Panc1 (cell line): ENCODE data around the gene HK2. TPM values are rescaled to one million over a fixed set of nuclear protein-coding genes. Genes with fewer than 3 reads are reported as not detected.
A peak's percentile ranks its signal among the peaks of the same experiment; 100 is the strongest.

Experiments
- ATAC-seq: fragments of 200-7000 bp; cut with Tn5 transposase; 2 replicates; pipeline ENCODE4 v1.9.1; 2020; ENCODE audit warnings: mild to moderate bottlenecking, moderate library complexity
- BruUV-seq: library from RNA; stranded (reverse); fragments of 400-500 nt; replicated peaks from 2 replicates; lab custom pipeline; 2021; lab: Mats Ljungman, UMichigan
- CTCF ChIA-PET: fragments of 300-600 bp; sonication (Branson Sonifier 250); formaldehyde crosslinking; loops from one replicate; lab custom pipeline; 2022; ENCODE audit warnings: antibody characterized with exemption; lab: Charles Lee
- POLR2A ChIA-PET: fragments of 300-600 bp; sonication (Branson Sonifier 250); formaldehyde crosslinking; loops from one replicate; lab custom pipeline; 2022; ENCODE audit warnings: antibody characterized with exemption; lab: Charles Lee
- DNase-seq: peaks from one replicate; pipeline ENCODE4 v3.0.0-alpha.2; 2010; ENCODE audit warnings: low read depth, low spot score
- H3K27ac ChIP-seq: 2 replicates; pipeline ENCODE4 v1.5.1; 2011; ENCODE audit warnings: mild to moderate bottlenecking, low read length, inconsistent platforms
- H3K27me3 ChIP-seq: fragments of 200-500 bp; sonication (Bioruptor generic); 2 replicates; pipeline ENCODE4 v1.6.0; 2014; ENCODE audit warnings: low read length, inconsistent platforms; ENCODE audit not compliant: control insufficient read depth, insufficient read depth
- H3K36me3 ChIP-seq: fragments of 200-500 bp; sonication (Bioruptor generic); 2 replicates; pipeline ENCODE4 v1.5.1; 2014; ENCODE audit warnings: inconsistent platforms, mild to moderate bottlenecking, low read length, moderate library complexity; ENCODE audit not compliant: control insufficient read depth, insufficient read depth
- H3K4me1 ChIP-seq: 2 replicates; pipeline ENCODE4 v1.5.1; 2011; ENCODE audit warnings: inconsistent platforms, mild to moderate bottlenecking, low read length, moderate library complexity; ENCODE audit not compliant: control insufficient read depth, insufficient read depth
- H3K4me3 ChIP-seq, 2 experiments: 2 replicates each; pipeline ENCODE4 v1.5.1; 2011 to 2012; ENCODE audit warnings: low read depth in 2 of 2, low read length in 2 of 2, mild to moderate bottlenecking in 2 of 2, inconsistent platforms in 1 of 2, moderate library complexity in 1 of 2
- H3K9me3 ChIP-seq: fragments of 200-500 bp; sonication (Bioruptor generic); 2 replicates; pipeline ENCODE4 v1.5.1; 2014; ENCODE audit warnings: low read depth, mild to moderate bottlenecking, inconsistent platforms, low read length, moderate library complexity; ENCODE audit not compliant: control insufficient read depth, insufficient read depth
- POLR2AphosphoS5 ChIP-seq: IDR thresholded peaks from 2 replicates; pipeline ENCODE4 v1.6.1; 2012; ENCODE audit warnings: mild to moderate bottlenecking, low read depth, low read length, moderate library complexity
- SIN3A ChIP-seq: IDR thresholded peaks from 2 replicates; pipeline ENCODE4 v1.6.1; 2012; ENCODE audit warnings: low read depth, mild to moderate bottlenecking, low read length, moderate library complexity, borderline replicate concordance; ENCODE audit not compliant: insufficient read depth
- TCF7L2 ChIP-seq: IDR thresholded peaks from 2 replicates; pipeline ENCODE4 v1.6.1; 2011; ENCODE audit warnings: mild to moderate bottlenecking, low read depth, low read length, inconsistent platforms
- in situ Hi-C: cut with HindIII; loops from 2 replicates; pipeline ENCODE4 v1.10.0; 2016; ENCODE audit warnings: low sequenced_read_pairs, low pct_unique_long_range_greater_than_20kb
- intact Hi-C: fragments of 100-400 bp; cut with micrococcal nuclease; formaldehyde crosslinking; loops from one replicate; pipeline ENCODE4 v1.10.0; 2022; ENCODE audit not compliant: unreplicated experiment
- total RNA-seq: library from RNA; stranded (reverse); gene quantifications from one replicate; pipeline ENCODE4 v1.2.1, GENCODE V29; 2021; ENCODE audit not compliant: unreplicated experiment
- TF ChIP-seq, protein P1 (sequence below), 2 experiments: IDR thresholded peaks; 2 replicates each; pipeline ENCODE4 v1.6.1; 2011 to 2012; ENCODE audit warnings: low read depth in 2 of 2, control low read depth in 1 of 2, low read length in 1 of 2, mild to moderate bottlenecking in 1 of 2, moderate library complexity in 1 of 2; ENCODE audit not compliant: insufficient read depth in 1 of 2
- TF ChIP-seq, protein P2 (sequence below): fragments of 450-650 bp; IDR thresholded peaks from 2 replicates; pipeline ENCODE4 v1.5.1; 2017; ENCODE audit warnings: mild to moderate bottlenecking

The HK2 gene
- total RNA-seq, 1 experiment from 2014 or later: 1.7 TPM

DNA sequence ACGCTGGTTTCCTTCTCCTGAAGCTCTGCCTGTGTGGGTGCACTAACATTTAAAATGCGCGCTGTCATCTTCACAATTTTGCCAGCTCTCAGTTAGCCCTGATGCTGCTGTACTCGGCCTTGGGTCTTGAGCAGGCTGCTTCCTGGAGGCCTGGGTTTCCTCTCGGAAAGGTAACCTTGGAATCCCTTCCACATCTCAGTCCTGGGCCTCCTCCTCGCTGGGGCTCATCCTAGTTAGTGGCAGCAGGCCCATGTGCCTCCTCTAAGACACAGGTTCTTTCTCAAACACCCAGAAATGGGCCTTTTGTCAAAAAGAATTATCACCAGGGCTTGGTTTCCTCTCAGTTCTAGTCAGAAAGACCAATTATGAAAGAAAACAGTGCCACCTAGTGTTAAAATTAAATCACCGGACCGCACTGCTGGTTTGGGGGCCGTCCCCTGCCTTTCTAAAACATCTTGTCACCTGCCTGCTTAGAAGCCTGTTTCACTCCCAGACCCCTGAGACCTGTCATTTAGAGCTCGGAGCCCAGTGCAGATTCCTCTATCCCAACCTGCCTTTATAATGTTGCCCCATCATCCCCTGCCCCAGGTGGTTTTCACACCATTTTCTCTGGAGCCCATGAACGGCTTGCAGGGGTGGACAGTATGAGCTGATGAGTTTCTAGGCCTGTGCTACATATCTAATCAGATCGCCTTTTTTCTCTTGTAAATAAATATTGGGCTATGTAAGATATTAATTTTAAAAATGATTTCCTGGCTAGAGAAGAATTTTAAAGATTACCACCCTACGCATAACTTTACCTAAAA lies 42.4 kb downstream of the HK2 start:
- TF ChIP-seq TCF7L2: no peak
- TF ChIP-seq, protein P1, sequence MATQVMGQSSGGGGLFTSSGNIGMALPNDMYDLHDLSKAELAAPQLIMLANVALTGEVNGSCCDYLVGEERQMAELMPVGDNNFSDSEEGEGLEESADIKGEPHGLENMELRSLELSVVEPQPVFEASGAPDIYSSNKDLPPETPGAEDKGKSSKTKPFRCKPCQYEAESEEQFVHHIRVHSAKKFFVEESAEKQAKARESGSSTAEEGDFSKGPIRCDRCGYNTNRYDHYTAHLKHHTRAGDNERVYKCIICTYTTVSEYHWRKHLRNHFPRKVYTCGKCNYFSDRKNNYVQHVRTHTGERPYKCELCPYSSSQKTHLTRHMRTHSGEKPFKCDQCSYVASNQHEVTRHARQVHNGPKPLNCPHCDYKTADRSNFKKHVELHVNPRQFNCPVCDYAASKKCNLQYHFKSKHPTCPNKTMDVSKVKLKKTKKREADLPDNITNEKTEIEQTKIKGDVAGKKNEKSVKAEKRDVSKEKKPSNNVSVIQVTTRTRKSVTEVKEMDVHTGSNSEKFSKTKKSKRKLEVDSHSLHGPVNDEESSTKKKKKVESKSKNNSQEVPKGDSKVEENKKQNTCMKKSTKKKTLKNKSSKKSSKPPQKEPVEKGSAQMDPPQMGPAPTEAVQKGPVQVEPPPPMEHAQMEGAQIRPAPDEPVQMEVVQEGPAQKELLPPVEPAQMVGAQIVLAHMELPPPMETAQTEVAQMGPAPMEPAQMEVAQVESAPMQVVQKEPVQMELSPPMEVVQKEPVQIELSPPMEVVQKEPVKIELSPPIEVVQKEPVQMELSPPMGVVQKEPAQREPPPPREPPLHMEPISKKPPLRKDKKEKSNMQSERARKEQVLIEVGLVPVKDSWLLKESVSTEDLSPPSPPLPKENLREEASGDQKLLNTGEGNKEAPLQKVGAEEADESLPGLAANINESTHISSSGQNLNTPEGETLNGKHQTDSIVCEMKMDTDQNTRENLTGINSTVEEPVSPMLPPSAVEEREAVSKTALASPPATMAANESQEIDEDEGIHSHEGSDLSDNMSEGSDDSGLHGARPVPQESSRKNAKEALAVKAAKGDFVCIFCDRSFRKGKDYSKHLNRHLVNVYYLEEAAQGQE (IDR thresholded peaks at IDR 0.05; ENCODE audit: insufficient read depth in 1 of 2, low read depth in 2 of 2, low read length in 1 of 2): no peak
- TF ChIP-seq, protein P2, sequence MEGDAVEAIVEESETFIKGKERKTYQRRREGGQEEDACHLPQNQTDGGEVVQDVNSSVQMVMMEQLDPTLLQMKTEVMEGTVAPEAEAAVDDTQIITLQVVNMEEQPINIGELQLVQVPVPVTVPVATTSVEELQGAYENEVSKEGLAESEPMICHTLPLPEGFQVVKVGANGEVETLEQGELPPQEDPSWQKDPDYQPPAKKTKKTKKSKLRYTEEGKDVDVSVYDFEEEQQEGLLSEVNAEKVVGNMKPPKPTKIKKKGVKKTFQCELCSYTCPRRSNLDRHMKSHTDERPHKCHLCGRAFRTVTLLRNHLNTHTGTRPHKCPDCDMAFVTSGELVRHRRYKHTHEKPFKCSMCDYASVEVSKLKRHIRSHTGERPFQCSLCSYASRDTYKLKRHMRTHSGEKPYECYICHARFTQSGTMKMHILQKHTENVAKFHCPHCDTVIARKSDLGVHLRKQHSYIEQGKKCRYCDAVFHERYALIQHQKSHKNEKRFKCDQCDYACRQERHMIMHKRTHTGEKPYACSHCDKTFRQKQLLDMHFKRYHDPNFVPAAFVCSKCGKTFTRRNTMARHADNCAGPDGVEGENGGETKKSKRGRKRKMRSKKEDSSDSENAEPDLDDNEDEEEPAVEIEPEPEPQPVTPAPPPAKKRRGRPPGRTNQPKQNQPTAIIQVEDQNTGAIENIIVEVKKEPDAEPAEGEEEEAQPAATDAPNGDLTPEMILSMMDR: peak; percentile 79
- ATAC-seq (peak; percentile 94), DNase-seq (no peak)
- Histone ChIP-seq H3K4me3 (no peak overlapping the region), H3K4me1 (no peaks in the 10 kb centered on the region), H3K27me3 (no peaks in the 10 kb centered on the region), H3K27ac (no peak overlapping the region), H3K36me3 (no peaks in the 10 kb centered on the region), H3K9me3 (no peaks in the 10 kb centered on the region)
- CTCF ChIA-PET: interaction anchor here (0.6 to 1.5 kb wide), 6 partner anchors 40 to 201 kb away, joined by 3 to 6 read pairs (median 4); no protein-coding TSS in a partner anchor
- POLR2A ChIA-PET: no interaction called here
- BruUV-seq: no TSS peak
- in situ Hi-C loops: no loop called here
- intact Hi-C loops: loop anchor here (1.0 kb wide), 2 partner anchors 161 to 186 kb away; no protein-coding TSS in a partner anchor

GRCh38 chr2:74877376-74877775 lies 43.4 kb downstream of the HK2 start:
- ChIA-PET CTCF (interaction anchor here (0.6 to 0.8 kb wide), 2 partner anchors 162 to 189 kb away, joined by 3 read pairs; no protein-coding TSS in a partner anchor), POLR2A (no interaction called here)
- Histone ChIP-seq H3K4me3 (no peak overlapping the region), H3K36me3 (no peaks in the 10 kb centered on the region), H3K27me3 (no peaks in the 10 kb centered on the region), H3K4me1 (no peaks in the 10 kb centered on the region), H3K9me3 (no peaks in the 10 kb centered on the region), H3K27ac (no peak overlapping the region)
- TF ChIP-seq TCF7L2: no peak
- TF ChIP-seq POLR2AphosphoS5: no peak
- TF ChIP-seq, protein P2: no peak
- TF ChIP-seq SIN3A: no peak
- TF ChIP-seq, protein P1 (IDR thresholded peaks at IDR 0.05; ENCODE audit: insufficient read depth in 1 of 2, low read depth in 2 of 2, low read length in 1 of 2): no peak
- in situ Hi-C loops (no loop called here), intact Hi-C loops (no loop called here)
- no TSS peak for BruUV-seq
- DNase-seq (no peak), ATAC-seq (no peak)
